Measurements from ENCODE around the gene CALD1.

CALD1 gene

GRCh38 chr7:134875867-134876266 lies 96.4 kb downstream of the CALD1 start:
- Histone ChIP-seq H3K9me2 (replicated peaks; ENCODE audit: control insufficient read depth, low read length) (no peaks in the 10 kb centered on the region), H3K4me1 (ENCODE audit: control insufficient read depth, low read length) (no peaks in the 10 kb centered on the region), H3K79me2 (ENCODE audit: control insufficient read depth, low read length) (no peaks in the 10 kb centered on the region), H3K27me3 (ENCODE audit: control insufficient read depth, low read length) (peaks cover 6% of the 10 kb centered on the region; the same call in 1 of the 2 replicates), H3K36me3 (ENCODE audit: control insufficient read depth, low read length) (no peaks in the 10 kb centered on the region), H3K4me3 (ENCODE audit: low read length) (no peak overlapping the region), H3K4me2 (ENCODE audit: low read length) (no peak overlapping the region), H3F3A (ENCODE audit: control insufficient read depth, insufficient read depth) (no peaks in the 10 kb centered on the region), H4K20me1 (ENCODE audit: control insufficient read depth, insufficient read depth, low read depth, low read length) (no peaks in the 10 kb centered on the region), H3K9me3 (ENCODE audit: control insufficient read depth, insufficient read depth, low read length) (no peaks in the 10 kb centered on the region), H3K27ac (ENCODE audit: low read depth, low read length) (no peak overlapping the region)
- TF ChIP-seq, protein P1, sequence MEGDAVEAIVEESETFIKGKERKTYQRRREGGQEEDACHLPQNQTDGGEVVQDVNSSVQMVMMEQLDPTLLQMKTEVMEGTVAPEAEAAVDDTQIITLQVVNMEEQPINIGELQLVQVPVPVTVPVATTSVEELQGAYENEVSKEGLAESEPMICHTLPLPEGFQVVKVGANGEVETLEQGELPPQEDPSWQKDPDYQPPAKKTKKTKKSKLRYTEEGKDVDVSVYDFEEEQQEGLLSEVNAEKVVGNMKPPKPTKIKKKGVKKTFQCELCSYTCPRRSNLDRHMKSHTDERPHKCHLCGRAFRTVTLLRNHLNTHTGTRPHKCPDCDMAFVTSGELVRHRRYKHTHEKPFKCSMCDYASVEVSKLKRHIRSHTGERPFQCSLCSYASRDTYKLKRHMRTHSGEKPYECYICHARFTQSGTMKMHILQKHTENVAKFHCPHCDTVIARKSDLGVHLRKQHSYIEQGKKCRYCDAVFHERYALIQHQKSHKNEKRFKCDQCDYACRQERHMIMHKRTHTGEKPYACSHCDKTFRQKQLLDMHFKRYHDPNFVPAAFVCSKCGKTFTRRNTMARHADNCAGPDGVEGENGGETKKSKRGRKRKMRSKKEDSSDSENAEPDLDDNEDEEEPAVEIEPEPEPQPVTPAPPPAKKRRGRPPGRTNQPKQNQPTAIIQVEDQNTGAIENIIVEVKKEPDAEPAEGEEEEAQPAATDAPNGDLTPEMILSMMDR (IDR thresholded peaks at IDR 0.05; ENCODE audit: low read depth, low read length, poor library complexity, severe bottlenecking): no peak
- TF ChIP-seq EZH2phosphoT487 (IDR thresholded peaks at IDR 0.05; ENCODE audit: borderline replicate concordance, low read length): no peak

DNA sequence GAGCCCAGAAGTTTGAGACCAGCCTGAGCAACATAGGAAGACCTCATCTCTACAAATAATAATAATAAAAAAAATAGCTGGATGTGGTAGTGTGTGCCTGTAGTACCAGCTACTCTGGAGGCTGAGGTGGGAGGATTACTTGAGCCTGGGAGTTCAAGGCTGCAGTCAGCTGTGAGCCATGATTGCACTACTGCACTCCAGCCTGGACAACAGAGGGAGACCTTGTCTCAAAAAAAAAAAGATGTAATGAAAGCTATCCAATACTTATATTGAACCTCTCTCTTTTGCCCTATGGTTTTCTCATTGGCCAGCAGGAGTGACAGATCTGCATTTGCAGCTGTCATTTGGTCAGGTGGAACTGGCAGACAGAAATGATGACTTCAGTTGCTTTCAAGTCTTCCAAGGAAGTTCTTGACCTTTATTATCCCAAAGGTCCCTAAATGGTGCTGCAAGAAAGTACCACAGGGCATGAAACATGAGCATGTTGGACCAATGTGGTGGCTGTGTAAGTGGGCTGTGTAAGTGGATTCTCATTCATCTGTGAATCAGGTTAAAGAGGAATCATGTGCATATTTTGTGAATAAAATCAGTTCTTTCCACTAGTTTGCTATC lies 99.4 kb downstream of the CALD1 start:
- no peaks in the 10 kb centered on the region for H4K20me1 ChIP-seq (ENCODE audit: control insufficient read depth, insufficient read depth, low read depth, low read length)
- H3K9me2 ChIP-seq (replicated peaks; ENCODE audit: control insufficient read depth, low read length): no peaks in the 10 kb centered on the region

GRCh38 chr7:134879815-134880475 lies 100.5 kb downstream of the CALD1 start:
- H4K20me1 ChIP-seq (ENCODE audit: control insufficient read depth, insufficient read depth, low read depth, low read length): no peaks in the 10 kb centered on the region
- no peaks in the 10 kb centered on the region for H3K79me2 ChIP-seq (ENCODE audit: control insufficient read depth, low read length)
- H3K4me2 ChIP-seq (ENCODE audit: low read length): no peak overlapping the region
- H3K4me3 ChIP-seq (ENCODE audit: low read length): no peak overlapping the region
- H3K4me1 ChIP-seq (ENCODE audit: control insufficient read depth, low read length): no peaks in the 10 kb centered on the region
- no peak overlapping the region for H3K27ac ChIP-seq (ENCODE audit: low read depth, low read length)
- H3K9me3 ChIP-seq (ENCODE audit: control insufficient read depth, insufficient read depth, low read length): no peaks in the 10 kb centered on the region
- no peaks in the 10 kb centered on the region for H3K9me2 ChIP-seq (replicated peaks; ENCODE audit: control insufficient read depth, low read length)
- peaks cover 6% of the 10 kb centered on the region; the same call in 1 of the 2 replicates for H3K27me3 ChIP-seq (ENCODE audit: control insufficient read depth, low read length)
- H3F3A ChIP-seq (ENCODE audit: control insufficient read depth, insufficient read depth): no peaks in the 10 kb centered on the region
- H3K36me3 ChIP-seq (ENCODE audit: control insufficient read depth, low read length): no peaks in the 10 kb centered on the region
- no peak for TF ChIP-seq EZH2phosphoT487 (IDR thresholded peaks at IDR 0.05; ENCODE audit: borderline replicate concordance, low read length)
- TF ChIP-seq, protein P1 (IDR thresholded peaks at IDR 0.05; ENCODE audit: low read depth, low read length, poor library complexity, severe bottlenecking): no peak

More for the DNA sequence above, 99.4 kb downstream of the CALD1 start:
- no peak for TF ChIP-seq EZH2phosphoT487 (IDR thresholded peaks at IDR 0.05; ENCODE audit: borderline replicate concordance, low read length)
- TF ChIP-seq, protein P1 (IDR thresholded peaks at IDR 0.05; ENCODE audit: low read depth, low read length, poor library complexity, severe bottlenecking): no peak
- H3K4me2 ChIP-seq (ENCODE audit: low read length): no peak overlapping the region
- no peak overlapping the region for H3K4me3 ChIP-seq (ENCODE audit: low read length)
- H3F3A ChIP-seq (ENCODE audit: control insufficient read depth, insufficient read depth): no peaks in the 10 kb centered on the region
- H3K27ac ChIP-seq (ENCODE audit: low read depth, low read length): no peak overlapping the region
- no peaks in the 10 kb centered on the region for H3K4me1 ChIP-seq (ENCODE audit: control insufficient read depth, low read length)
- no peaks in the 10 kb centered on the region for H3K9me3 ChIP-seq (ENCODE audit: control insufficient read depth, insufficient read depth, low read length)
- H3K36me3 ChIP-seq (ENCODE audit: control insufficient read depth, low read length): no peaks in the 10 kb centered on the region
- H3K79me2 ChIP-seq (ENCODE audit: control insufficient read depth, low read length): no peaks in the 10 kb centered on the region
- H3K27me3 ChIP-seq (ENCODE audit: control insufficient read depth, low read length): peaks cover 6% of the 10 kb centered on the region; the same call in 1 of the 2 replicates
